Measurements from ENCODE around the gene CXorf58. TPM values are rescaled to one million over a fixed set of nuclear protein-coding genes. Genes with fewer than 3 reads are reported as not detected.

CXorf58 gene
- polyA plus RNA-seq, 2 of the 4 experiments (the other 2 are of a cell fraction): 0.15 to 0.47 TPM

GRCh38 chrX:23911126-23911835 lies 3.5 kb downstream of the CXorf58 start:
- no peaks in the 10 kb centered on the region for H3K9me3 ChIP-seq
- ChIA-PET POLR2A (interaction anchor here (0.6 kb wide), 1 partner anchor 129 kb away, joined by 3 read pairs; the partner anchor contains the start of gene SAT1), CTCF (interaction anchor here (1.0 kb wide), 1 partner anchor 143 kb away, joined by 4 read pairs; the partner anchor contains the start of gene EIF2S3)
- no peak overlapping the region for H3K4me3 ChIP-seq
- peaks cover 5% of the 10 kb centered on the region; the same call in 2 of the 3 replicates for H3K4me1 ChIP-seq
- H3K4me2 ChIP-seq: no peak overlapping the region
- FAIRE-seq: no peak
- no peak overlapping the region for H3K27ac ChIP-seq
- TF ChIP-seq REST (IDR thresholded peaks at IDR 0.05): no peak
- TF ChIP-seq RCOR1 (IDR thresholded peaks at IDR 0.05; ENCODE audit: low read depth, low read length): no peak
- no peak for TF ChIP-seq CBX2 (IDR thresholded peaks at IDR 0.05; ENCODE audit: borderline replicate concordance, low read depth)
- TF ChIP-seq KDM5A (IDR thresholded peaks at IDR 0.05): no peak
- no peak for TF ChIP-seq EHMT2 (IDR thresholded peaks at IDR 0.05; ENCODE audit: low read depth)
- TF ChIP-seq ZFP36 (IDR thresholded peaks at IDR 0.05; ENCODE audit: borderline replicate concordance, partially characterized antibody): no peak
- TF ChIP-seq FOXS1 (CRISPR knock-in tag; IDR thresholded peaks at IDR 0.05): no peak
- no peak for TF ChIP-seq CTCF (IDR thresholded peaks at IDR 0.05)
- no peak for TF ChIP-seq RARB (CRISPR knock-in tag; IDR thresholded peaks at IDR 0.05)
- no peak for TF ChIP-seq NPAS2 (CRISPR knock-in tag; IDR thresholded peaks at IDR 0.05; ENCODE audit: borderline replicate concordance)
- no peak for TF ChIP-seq HES2 (IDR thresholded peaks at IDR 0.05)
- DNase-seq (ENCODE audit: low read depth in 1 of 2, low spot score in 1 of 2): no peak
- ATAC-seq: no peak
- WGBS (ENCODE audit: missing lambda C conversion rate): 73% methylated on average over 5 of the region's 5 CpGs

- CTCF ChIA-PET: no interaction called here
- POLR2A ChIA-PET: interaction anchor here (1.2 kb wide), 1 partner anchor 106 kb away, joined by 3 read pairs; no protein-coding TSS in a partner anchor
- Histone ChIP-seq H3K4me1 (no peaks in the 10 kb centered on the region), H3K9me3 (no peaks in the 10 kb centered on the region), H3K4me3 (no peak overlapping the region), H3K4me2 (no peak overlapping the region), H3K27ac (no peak overlapping the region)
- 0% methylated on average over 1 of the region's 1 CpG for WGBS (ENCODE audit: missing lambda C conversion rate)
- DNase-seq (ENCODE audit: low read depth in 1 of 2, low spot score in 1 of 2) (no peak), ATAC-seq (no peak), FAIRE-seq (no peak)
- TF ChIP-seq RARB (CRISPR knock-in tag; IDR thresholded peaks at IDR 0.05): no peak
- TF ChIP-seq CTCF (IDR thresholded peaks at IDR 0.05): no peak
- no peak for TF ChIP-seq MAFK (IDR thresholded peaks at IDR 0.05; ENCODE audit: partially characterized antibody)
- TF ChIP-seq EHMT2 (IDR thresholded peaks at IDR 0.05; ENCODE audit: low read depth): no peak
- no peak for TF ChIP-seq NPAS2 (CRISPR knock-in tag; IDR thresholded peaks at IDR 0.05; ENCODE audit: borderline replicate concordance)
- TF ChIP-seq PBX3 (IDR thresholded peaks at IDR 0.05): no peak
- TF ChIP-seq ZNF302 (CRISPR knock-in tag; IDR thresholded peaks at IDR 0.05): no peak
- no peak for TF ChIP-seq CHD2 (IDR thresholded peaks at IDR 0.05; ENCODE audit: low read length, partially characterized antibody)
- TF ChIP-seq KDM5A (IDR thresholded peaks at IDR 0.05): no peak
- no peak for TF ChIP-seq KDM1A (IDR thresholded peaks at IDR 0.05; ENCODE audit: low read depth)
- TF ChIP-seq FOSL2 (IDR thresholded peaks at IDR 0.05): no peak
- no peak for TF ChIP-seq FOSL2 (CRISPR knock-in tag; IDR thresholded peaks at IDR 0.05)
These were observed 11.3 kb downstream of the CXorf58 start for GRCh38 chrX:23919148-23919547.

Measured in A549 (cell line).